DND-41 (cell line): ENCODE data around the gene ADGRD2.

Source experiments
- CTCF ChIP-seq: IDR thresholded peaks from 2 replicates; pipeline ENCODE4 v1.5.1; 2012; ENCODE audit warnings: borderline replicate concordance, low read length, moderate library complexity, mild to moderate bottlenecking; ENCODE audit not compliant: poor library complexity, severe bottlenecking; ENCODE audit errors: extremely low read depth
- EZH2 ChIP-seq: IDR thresholded peaks from 3 replicates; pipeline ENCODE4 v1.6.1; 2012; ENCODE audit warnings: borderline replicate concordance, low read depth, mild to moderate bottlenecking, moderate library complexity, low read length, inconsistent platforms; ENCODE audit not compliant: severe bottlenecking

GRCh38 chr9:124468061-124468740 lies 17.9 kb downstream of the ADGRD2 start:
- TF ChIP-seq CTCF (no peak), EZH2 (no peak)
